ENCODE results near the gene DAB1.

GRCh38 chr1:56958526-56958925 is 465.3 kb downstream of the DAB1 start:
- no peak for TF ChIP-seq CTCF (IDR thresholded peaks at IDR 0.05 in 4 of 5, conservative IDR thresholded peaks at IDR 0.05 in 1 of 5)
- no peak for TF ChIP-seq POLR2A (IDR thresholded peaks at IDR 0.05)
